Right lobe of liver (tissue), 4 donors: Measurements from ENCODE around the gene ZNF107.

Experiments used
- POLR2A ChIP-seq: fragments of 450-650 bp; IDR thresholded peaks from one replicate; pipeline ENCODE4 v1.6.1; 2017; ENCODE audit warnings: antibody characterized with exemption, mild to moderate bottlenecking
- TF ChIP-seq, protein P1 (sequence below), 4 donors: fragments of 200-600 bp in 3 of 4; fragments of 450-650 bp in 1 of 4; IDR thresholded peaks; one replicate each; pipeline versions ENCODE4 v1.5.1 to v1.8.0; 2016 to 2022; ENCODE audit warnings: antibody characterized with exemption in 4 of 4, mild to moderate bottlenecking in 2 of 4
- donor health status: DM: no; HTN: no; CAD: no.
- donor health status: DM: no; HTN: no; CAD: no.
- donor health status: DM: no; HTN: yes; CAD: no.

DNA sequence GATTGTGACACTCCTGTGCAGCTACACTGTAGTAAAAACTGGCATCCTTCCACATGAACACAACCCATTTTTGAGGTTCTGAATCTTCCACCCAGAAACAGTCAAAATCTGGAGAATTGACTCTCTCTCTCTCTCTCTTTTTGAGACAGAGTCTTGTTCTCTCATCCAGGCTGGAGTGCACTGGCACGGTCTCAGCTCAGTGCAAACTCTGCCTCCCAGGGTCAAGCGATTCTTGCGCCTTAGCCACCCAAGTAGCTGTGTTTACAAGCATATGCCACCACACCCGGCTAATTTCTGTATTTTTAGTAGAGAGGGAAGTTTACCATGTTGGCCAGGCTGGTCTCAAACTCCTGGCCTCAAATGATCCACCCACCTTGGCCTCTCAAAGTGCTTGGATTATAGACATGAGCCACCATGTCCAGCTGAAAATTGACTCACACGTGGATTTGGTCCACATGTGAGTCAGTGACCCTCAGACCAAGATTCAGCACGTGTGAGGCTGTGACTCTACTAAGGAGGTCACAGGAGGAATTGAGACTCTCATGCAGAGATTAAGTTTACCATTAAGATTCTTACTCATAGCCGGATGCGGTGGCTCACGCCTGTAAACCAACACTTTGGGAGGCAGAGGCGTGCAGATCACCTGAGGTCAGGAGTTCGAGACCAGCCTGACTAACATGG lies 12.1 kb upstream of the ZNF107 start:
- TF ChIP-seq, protein P1, sequence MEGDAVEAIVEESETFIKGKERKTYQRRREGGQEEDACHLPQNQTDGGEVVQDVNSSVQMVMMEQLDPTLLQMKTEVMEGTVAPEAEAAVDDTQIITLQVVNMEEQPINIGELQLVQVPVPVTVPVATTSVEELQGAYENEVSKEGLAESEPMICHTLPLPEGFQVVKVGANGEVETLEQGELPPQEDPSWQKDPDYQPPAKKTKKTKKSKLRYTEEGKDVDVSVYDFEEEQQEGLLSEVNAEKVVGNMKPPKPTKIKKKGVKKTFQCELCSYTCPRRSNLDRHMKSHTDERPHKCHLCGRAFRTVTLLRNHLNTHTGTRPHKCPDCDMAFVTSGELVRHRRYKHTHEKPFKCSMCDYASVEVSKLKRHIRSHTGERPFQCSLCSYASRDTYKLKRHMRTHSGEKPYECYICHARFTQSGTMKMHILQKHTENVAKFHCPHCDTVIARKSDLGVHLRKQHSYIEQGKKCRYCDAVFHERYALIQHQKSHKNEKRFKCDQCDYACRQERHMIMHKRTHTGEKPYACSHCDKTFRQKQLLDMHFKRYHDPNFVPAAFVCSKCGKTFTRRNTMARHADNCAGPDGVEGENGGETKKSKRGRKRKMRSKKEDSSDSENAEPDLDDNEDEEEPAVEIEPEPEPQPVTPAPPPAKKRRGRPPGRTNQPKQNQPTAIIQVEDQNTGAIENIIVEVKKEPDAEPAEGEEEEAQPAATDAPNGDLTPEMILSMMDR (IDR thresholded peaks at IDR 0.05) = no peak
- no peak for TF ChIP-seq POLR2A
